Measurements from ENCODE around the gene CBY1. TPM values are rescaled to one million over a fixed set of nuclear protein-coding genes. Genes with fewer than 3 reads are reported as not detected.

CBY1 gene
- total RNA-seq, 4 donors from 2014 or later = 16.6 to 26.6 (median 22.1) TPM

GRCh38 chr22:38623351-38623750 is 33.1 kb upstream of the CBY1 start:
- TF ChIP-seq CTCF (IDR thresholded peaks at IDR 0.05) (no peak), POLR2A (IDR thresholded peaks at IDR 0.05) (no peak)
- intact Hi-C loops (cut with DNase I; ENCODE audit: low total_unique reads) = no loop called here
- 72 to 84% methylated on average over 4 of the region's 4 CpGs for WGBS, 2 donors

GRCh38 chr22:38628444-38628843 is 28.0 kb upstream of the CBY1 start:
- intact Hi-C loops (cut with DNase I; ENCODE audit: low total_unique reads) = no loop called here
- no peak overlapping the region for H3K4me3 ChIP-seq (ENCODE audit: low read depth, poor library complexity, severe bottlenecking)
- TF ChIP-seq CTCF (IDR thresholded peaks at IDR 0.05) = no peak
- no peak for TF ChIP-seq POLR2A (IDR thresholded peaks at IDR 0.05)
- 86 to 90% methylated on average over 5 of the region's 5 CpGs for WGBS, 2 donors
- no peak for DNase-seq (ENCODE audit: low spot score in 2 of 2)

More at GRCh38 chr22:38623351-38623750, 33.1 kb upstream of the CBY1 start:
- DNase-seq (ENCODE audit: low spot score in 2 of 2) = no peak
- no peak overlapping the region for H3K4me3 ChIP-seq (ENCODE audit: low read depth, poor library complexity, severe bottlenecking)

- no peak overlapping the region for H3K4me3 ChIP-seq (ENCODE audit: low read depth, poor library complexity, severe bottlenecking)
- WGBS, 2 donors = 93% methylated on average over 4 of the region's 4 CpGs
- TF ChIP-seq POLR2A (IDR thresholded peaks at IDR 0.05) (no peak), CTCF (IDR thresholded peaks at IDR 0.05) (no peak)
- no peak for DNase-seq (ENCODE audit: low spot score in 2 of 2)
- intact Hi-C loops (cut with DNase I; ENCODE audit: low total_unique reads) = no loop called here
These were observed 27.3 kb upstream of the CBY1 start for GRCh38 chr22:38629108-38629507.

- TF ChIP-seq POLR2A (IDR thresholded peaks at IDR 0.05) = no peak
- no peak for TF ChIP-seq CTCF (IDR thresholded peaks at IDR 0.05)
- no peak for DNase-seq (ENCODE audit: low spot score in 2 of 2)
- 86% methylated on average over 9 of the region's 9 CpGs for WGBS, 2 donors
- no peak overlapping the region for H3K4me3 ChIP-seq (ENCODE audit: low read depth, poor library complexity, severe bottlenecking)
- intact Hi-C loops (cut with DNase I; ENCODE audit: low total_unique reads) = no loop called here
These were observed 24.7 kb upstream of the CBY1 start for GRCh38 chr22:38631724-38632123.

GRCh38 chr22:38632528-38632927 is 23.9 kb upstream of the CBY1 start:
- intact Hi-C loops (cut with DNase I; ENCODE audit: low total_unique reads) = no loop called here
- no peak for TF ChIP-seq POLR2A (IDR thresholded peaks at IDR 0.05)
- no peak for TF ChIP-seq CTCF (IDR thresholded peaks at IDR 0.05)
- 89 to 92% methylated on average over 3 of the region's 3 CpGs for WGBS, 2 donors
- H3K4me3 ChIP-seq (ENCODE audit: low read depth, poor library complexity, severe bottlenecking) = no peak overlapping the region
- DNase-seq (ENCODE audit: low spot score in 2 of 2) = no peak

- TF ChIP-seq POLR2A (IDR thresholded peaks at IDR 0.05) = no peak
- no peak for TF ChIP-seq CTCF (IDR thresholded peaks at IDR 0.05)
- no peak overlapping the region for H3K4me3 ChIP-seq (ENCODE audit: low read depth, poor library complexity, severe bottlenecking)
- intact Hi-C loops (cut with DNase I; ENCODE audit: low total_unique reads) = no loop called here
- 94 to 100% methylated on average over 2 of the region's 2 CpGs for WGBS, 2 donors
- DNase-seq (ENCODE audit: low spot score in 2 of 2) = no peak
These were observed 18.2 kb upstream of the CBY1 start for GRCh38 chr22:38638216-38638615.
